Psoas muscle (tissue), 8 donors: ENCODE results near the gene LYPD4. TPM values are rescaled to one million over a fixed set of nuclear protein-coding genes. Genes with fewer than 3 reads are reported as not detected.
A peak's percentile ranks its signal among the peaks of the same experiment; 100 is the strongest.

ENCODE experiments used
- ATAC-seq, 4 donors: fragments of 200-7000 bp; cut with Tn5 transposase; one replicate each; pipeline ENCODE4 v1.9.1; 2020; ENCODE audit warnings: moderate library complexity in 3 of 4, mild to moderate bottlenecking in 2 of 4
- DNase-seq, 2 donors: peaks; one replicate each; pipeline ENCODE4 v3.0.0-alpha.2; 2020
- H3K27ac ChIP-seq: fragments of 200-600 bp; one replicate; pipeline ENCODE4 v1.8.0; 2022
- H3K27me3 ChIP-seq, 3 donors: fragments of 200-600 bp in 1 of 3; one replicate each; pipeline versions ENCODE4 v1.6.1 to v1.8.0; 2013 to 2022; ENCODE audit warnings: low read length in 2 of 3, mild to moderate bottlenecking in 2 of 3, moderate library complexity in 1 of 3; ENCODE audit not compliant: insufficient read depth in 3 of 3
- H3K36me3 ChIP-seq, 2 donors: fragments of 200-600 bp in 1 of 2; one replicate each; pipeline versions ENCODE4 v1.6.1 to v1.8.0; 2013 to 2022; ENCODE audit warnings: low read depth in 1 of 2, mild to moderate bottlenecking in 1 of 2, moderate library complexity in 1 of 2; ENCODE audit not compliant: insufficient read depth in 1 of 2
- H3K4me1 ChIP-seq: fragments of 200-600 bp; one replicate; pipeline ENCODE4 v1.8.0; 2022
- H3K4me3 ChIP-seq: fragments of 200-600 bp; one replicate; pipeline ENCODE4 v1.8.0; 2022; ENCODE audit warnings: mild to moderate bottlenecking
- H3K9me3 ChIP-seq: fragments of 200-600 bp; one replicate; pipeline ENCODE4 v1.8.0; 2022
- WGBS, 3 donors: extraction: QIAGEN DNeasy Blood & Tissue Kit; methylation state at CpG; one replicate each; pipeline versions ENCODE4 v1.1.6 to v1.1.7; 2013; 5-methylcytosine and 5-hydroxymethylcytosine counted together
- intact Hi-C, 2 donors: fragments of 100-400 bp; cut with DNase I; formaldehyde crosslinking; loops; one replicate each; pipeline versions ENCODE4 v1.11.0 to v1.14.2; 2022
- polyA plus RNA-seq, 3 donors: library from polyadenylated mRNA; stranded (reverse); fragments of 200-250 nt; gene quantifications; one replicate each; pipeline ENCODE4 v1.2.3, GENCODE V29; 2013
- total RNA-seq, 4 donors: library from RNA; stranded (reverse); fragmentation: NEBNext Ultra II Directional in 2 of 4; extraction: Animal tissue kit (Norgen Biotek cat#: 25700) in 2 of 4; gene quantifications; one replicate each; pipeline versions ENCODE4 v1.2.1 to v1.2.4, GENCODE V29; 2021 to 2023
- TF ChIP-seq, protein P1 (sequence below): fragments of 200-600 bp; IDR thresholded peaks from one replicate; pipeline ENCODE4 v1.8.0; 2022; ENCODE audit warnings: antibody characterized with exemption
- donor health status: healthy with polysubstance abuse.
- donor health status: DM: no; HTN: no; CAD: no; lungs with moderate emphysema.
- donor health status: Bipolar disorder and iron deficiency.
- donor health status: healthy.
- donor health status: DM: yes; HTN: yes; CAD: no.
- donor health status: DM: no; HTN: no; CAD: no.
- donor health status: DM: no; HTN: no; CAD: no.
- donor health status: DM: yes; HTN: yes; CAD: no.

Gene LYPD4
- total and polyA plus RNA-seq, 7 donors, result not detected

DNA sequence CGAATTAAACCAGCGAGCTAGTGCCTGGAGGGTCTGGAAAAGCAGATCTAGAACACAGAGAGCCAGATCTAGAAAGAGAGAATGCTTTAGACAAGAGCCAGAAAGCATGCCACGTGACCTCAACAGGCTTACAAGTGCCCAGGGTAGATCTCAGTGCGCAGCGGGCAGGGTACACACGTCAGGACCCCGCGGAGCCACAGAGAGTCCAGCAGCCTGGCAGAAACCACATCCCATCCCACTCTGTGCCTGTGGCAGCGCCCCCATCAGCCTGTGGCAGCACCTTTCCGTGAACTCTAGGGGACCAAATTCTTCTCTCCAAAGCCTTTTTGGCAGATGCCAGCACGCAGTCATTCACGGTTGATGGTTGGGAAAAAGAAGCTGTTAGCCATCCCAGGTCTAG is 44.4 kb upstream of the LYPD4 start:
- H3K36me3 ChIP-seq, result peaks cover 0 to 21% of the 10 kb centered on the region in 2 donors
- TF ChIP-seq, protein P1, sequence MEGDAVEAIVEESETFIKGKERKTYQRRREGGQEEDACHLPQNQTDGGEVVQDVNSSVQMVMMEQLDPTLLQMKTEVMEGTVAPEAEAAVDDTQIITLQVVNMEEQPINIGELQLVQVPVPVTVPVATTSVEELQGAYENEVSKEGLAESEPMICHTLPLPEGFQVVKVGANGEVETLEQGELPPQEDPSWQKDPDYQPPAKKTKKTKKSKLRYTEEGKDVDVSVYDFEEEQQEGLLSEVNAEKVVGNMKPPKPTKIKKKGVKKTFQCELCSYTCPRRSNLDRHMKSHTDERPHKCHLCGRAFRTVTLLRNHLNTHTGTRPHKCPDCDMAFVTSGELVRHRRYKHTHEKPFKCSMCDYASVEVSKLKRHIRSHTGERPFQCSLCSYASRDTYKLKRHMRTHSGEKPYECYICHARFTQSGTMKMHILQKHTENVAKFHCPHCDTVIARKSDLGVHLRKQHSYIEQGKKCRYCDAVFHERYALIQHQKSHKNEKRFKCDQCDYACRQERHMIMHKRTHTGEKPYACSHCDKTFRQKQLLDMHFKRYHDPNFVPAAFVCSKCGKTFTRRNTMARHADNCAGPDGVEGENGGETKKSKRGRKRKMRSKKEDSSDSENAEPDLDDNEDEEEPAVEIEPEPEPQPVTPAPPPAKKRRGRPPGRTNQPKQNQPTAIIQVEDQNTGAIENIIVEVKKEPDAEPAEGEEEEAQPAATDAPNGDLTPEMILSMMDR, result no peak
- H3K27ac ChIP-seq, result no peak overlapping the region
- H3K27me3 ChIP-seq, result no peaks in the 10 kb centered on the region
- intact Hi-C loops, result no loop called here
- no peak overlapping the region for H3K4me3 ChIP-seq
- 83 to 89% (median 87%) methylated on average over 12 of the region's 12 CpGs for WGBS, 3 donors
- DNase-seq, result no peak
- no peak for ATAC-seq
- no peaks in the 10 kb centered on the region for H3K9me3 ChIP-seq
- peaks cover 6% of the 10 kb centered on the region for H3K4me1 ChIP-seq

DNA sequence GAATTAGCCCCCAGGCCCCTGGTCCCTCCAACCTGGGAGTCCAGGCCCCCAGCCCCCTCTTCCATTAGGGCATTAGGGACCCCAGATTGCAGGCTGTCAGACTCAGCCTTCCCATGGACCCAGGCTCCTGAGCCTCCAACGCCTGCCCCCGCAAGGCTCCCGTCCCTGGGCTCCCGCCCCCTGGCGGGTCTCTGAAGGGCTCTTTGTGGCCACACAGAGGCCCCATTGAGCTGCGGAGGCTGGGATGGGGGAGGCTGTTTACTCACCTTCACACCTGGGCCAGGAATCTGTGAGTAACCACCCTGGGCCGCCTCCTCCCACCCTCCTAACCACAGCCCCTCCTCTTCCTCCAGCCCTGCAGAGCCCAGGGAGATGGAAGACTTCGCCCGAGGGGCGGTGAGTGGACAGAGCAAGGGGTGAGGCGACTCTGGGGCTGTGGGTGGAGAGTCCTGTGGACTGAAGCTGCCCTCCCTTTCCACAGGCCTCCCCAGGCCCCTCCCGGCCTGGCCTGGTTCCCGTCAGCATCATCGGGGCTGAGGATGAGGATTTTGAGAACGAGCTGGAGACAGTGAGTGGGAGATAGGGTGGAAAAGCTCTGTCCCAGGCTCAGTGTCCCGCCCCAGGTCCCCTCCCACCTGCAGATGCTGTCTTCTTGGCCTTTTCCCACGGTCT is 43.4 kb upstream of the LYPD4 start:
- Histone ChIP-seq H3K4me3 (no peak overlapping the region), H3K27ac (no peak overlapping the region), H3K27me3 (peaks cover 0 to 8% (median 0%) of the 10 kb centered on the region in 3 donors), H3K36me3 (peaks cover 0 to 21% of the 10 kb centered on the region in 2 donors), H3K9me3 (no peaks in the 10 kb centered on the region), H3K4me1 (peaks cover 6% of the 10 kb centered on the region)
- DNase-seq (no peak), ATAC-seq (no peak)
- TF ChIP-seq, protein P1, result no peak
- intact Hi-C loops, result no loop called here
- WGBS, 3 donors, result 61 to 67% (median 62%) methylated on average over 16 to 17 of the region's 17 CpGs

DNA sequence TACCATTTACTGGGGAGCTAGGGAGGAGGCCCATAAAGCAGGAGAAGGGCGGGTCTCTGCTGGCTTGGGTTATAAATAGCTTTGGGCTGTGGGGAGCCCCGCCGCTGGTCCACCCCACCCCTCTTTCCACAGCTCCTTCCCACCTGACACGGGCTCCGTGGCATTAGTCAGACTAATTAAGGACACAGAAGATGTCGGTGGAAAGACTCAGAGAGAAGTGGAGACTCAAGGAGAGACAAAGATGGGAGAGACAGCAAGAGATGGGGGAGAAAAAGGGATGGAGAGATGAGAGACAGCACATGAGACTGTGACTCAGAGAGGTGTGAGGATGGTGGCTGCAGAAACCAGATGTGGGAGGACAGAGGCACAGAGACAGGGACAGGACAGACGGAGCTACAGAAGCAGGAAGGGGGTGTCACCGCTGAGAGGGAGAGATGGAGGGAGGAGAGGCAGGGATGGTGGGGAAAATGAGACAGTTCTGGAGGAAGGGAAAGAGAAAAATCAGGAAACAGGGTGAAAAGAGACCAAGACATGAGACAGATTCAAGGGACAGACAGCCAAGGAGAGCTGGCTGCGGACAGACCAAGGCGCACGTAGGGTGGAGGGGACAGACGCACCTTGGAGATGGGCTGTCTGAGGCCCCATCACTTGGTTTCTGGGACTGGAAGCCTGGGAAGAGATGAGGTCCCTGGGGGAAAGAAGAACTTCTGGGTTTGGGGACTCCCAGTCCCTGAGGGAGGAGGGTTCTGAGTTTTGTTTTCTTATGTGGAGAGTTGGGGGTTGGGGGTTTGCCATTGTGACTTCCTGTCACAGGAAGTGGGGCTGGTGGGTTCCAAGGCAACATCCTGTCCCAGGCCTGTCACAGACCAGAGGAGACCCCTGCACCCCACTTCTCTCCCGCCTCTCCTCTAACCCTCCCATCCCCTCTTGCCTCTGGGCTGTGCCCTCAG is 42.6 kb upstream of the LYPD4 start:
- H3K27ac ChIP-seq, result no peak overlapping the region
- H3K27me3 ChIP-seq, result peaks cover 0 to 8% (median 0%) of the 10 kb centered on the region in 3 donors
- H3K4me3 ChIP-seq, result no peak overlapping the region
- intact Hi-C loops, result no loop called here
- H3K9me3 ChIP-seq, result no peaks in the 10 kb centered on the region
- ATAC-seq (no peak), DNase-seq (no peak)
- TF ChIP-seq, protein P1, result no peak
- peaks cover 0 to 13% of the 10 kb centered on the region in 2 donors for H3K36me3 ChIP-seq
- WGBS, 3 donors, result 59 to 69% (median 63%) methylated on average over 13 of the region's 13 CpGs
- H3K4me1 ChIP-seq, result peaks cover 6% of the 10 kb centered on the region

DNA sequence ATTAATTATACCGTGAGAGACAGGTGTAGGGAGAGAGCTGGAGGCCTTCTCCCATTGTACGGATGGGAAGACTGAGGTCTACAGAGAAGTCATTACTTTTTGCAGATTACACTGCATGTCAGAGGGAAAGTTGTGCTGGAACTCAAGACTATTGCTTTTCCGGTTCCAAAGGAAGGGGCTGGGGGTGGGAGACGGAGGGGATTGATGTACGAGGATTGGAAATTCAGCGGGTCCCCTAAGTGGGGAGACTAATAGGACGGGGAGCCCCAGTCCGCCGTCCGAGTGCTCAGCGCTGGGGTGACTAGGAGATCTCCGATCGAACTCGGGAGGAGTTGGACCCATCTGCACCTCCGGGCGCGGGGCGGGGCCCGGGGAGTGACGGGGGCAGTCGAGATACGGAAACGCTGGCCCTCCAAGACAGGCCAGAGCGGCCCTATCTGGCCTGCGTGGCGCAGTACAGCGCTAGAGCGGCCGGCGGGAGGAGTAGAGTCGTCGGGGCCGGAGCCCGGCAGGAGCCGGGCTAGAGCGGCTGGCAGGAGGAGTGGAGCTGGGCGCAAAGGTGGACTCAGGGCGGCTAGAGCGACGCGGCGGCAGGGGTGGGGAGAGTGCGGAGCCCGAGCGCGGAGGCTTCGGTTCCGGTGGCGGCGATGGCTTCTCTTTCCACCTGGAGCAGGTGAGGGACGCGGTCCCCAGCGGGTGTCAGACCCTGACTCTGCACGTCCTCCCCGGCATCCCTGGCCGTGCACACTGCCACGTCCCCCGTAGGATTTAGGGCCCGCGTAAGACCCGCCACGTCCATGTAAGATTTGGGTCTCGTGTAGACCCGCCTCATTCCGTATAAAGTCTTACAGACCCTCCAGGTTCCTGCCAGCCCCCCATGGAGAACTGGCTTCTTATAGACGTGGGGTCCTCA is 39.6 kb upstream of the LYPD4 start:
- TF ChIP-seq, protein P1, result peak; percentile 16
- peak overlapping the region; percentile 74 for H3K4me3 ChIP-seq
- ATAC-seq (peak; percentile 98 to 99 (median 98)), DNase-seq (peak; percentile 95 to 97)
- H3K4me1 ChIP-seq, result peaks cover 6% of the 10 kb centered on the region
- 1% methylated on average over 52 to 66 of the region's 66 CpGs for WGBS, 3 donors
- peaks cover 0 to 8% (median 0%) of the 10 kb centered on the region in 3 donors for H3K27me3 ChIP-seq
- peak overlapping the region; percentile 67 for H3K27ac ChIP-seq
- H3K9me3 ChIP-seq, result no peaks in the 10 kb centered on the region
- H3K36me3 ChIP-seq, result peaks cover 0 to 2% of the 10 kb centered on the region in 2 donors
- intact Hi-C loops, result loop anchor here in 1 of 2 donors (1.0 to 5.0 kb wide), 2 partner anchors 24 to 73 kb away; partner anchors contain the start of genes RABAC1 and RPS19
